ENCODE measurements around the gene ZNF514. TPM values are rescaled to one million over a fixed set of nuclear protein-coding genes. Genes with fewer than 3 reads are reported as not detected.
A peak's percentile ranks its signal among the peaks of the same experiment; 100 is the strongest.

ZNF514 gene
- total RNA-seq, 2 experiments from 2014 or later, result 4.7 to 6.3 TPM

GRCh38 chr2:95206096-95206495 is 46.4 kb upstream of the ZNF514 start:
- DNase-seq (no peak), ATAC-seq (ENCODE audit: poor library complexity) (no peak)
- Histone ChIP-seq H3K36me3 (ENCODE audit: insufficient read depth, low read length) (peaks cover 12% of the 10 kb centered on the region), H3K27ac (ENCODE audit: low read depth in 1 of 2, low read length in 2 of 2) (no peak overlapping the region), H3K27me3 (ENCODE audit: control insufficient read depth in 1 of 2, insufficient read depth in 2 of 2, low read length in 2 of 2) (no peaks in the 10 kb centered on the region), H3K9me3 (ENCODE audit: control insufficient read depth in 1 of 2, insufficient read depth in 1 of 2, low read length in 2 of 2) (peaks cover 0 to 8% of the 10 kb centered on the region in 2 experiments), H3K4me3 (ENCODE audit: low read length) (no peak overlapping the region), H3K4me1 (ENCODE audit: insufficient read depth, low read length) (peaks cover 17% of the 10 kb centered on the region)
- H3K4me1 Mint-ChIP-seq (ENCODE audit: low read depth), result peaks cover 29% of the 10 kb centered on the region
- CTCF ChIA-PET, result no interaction called here
- peaks cover 52% of the 10 kb centered on the region for H3K36me3 Mint-ChIP-seq (ENCODE audit: low read depth)
- intact Hi-C loops (cut with DNase I, micrococcal nuclease), result loop anchor here in 1 of 2 experiments (2.0 to 5.0 kb wide), 3 partner anchors 41 to 196 kb away; partner anchors contain the start of genes FAHD2A and ZNF2
- POLR2A ChIA-PET, result interaction anchor here (0.8 kb wide), 1 partner anchor 196 kb away, joined by 3 read pairs; no protein-coding TSS in a partner anchor
- no peak overlapping the region for H3K27ac Mint-ChIP-seq
- H3K4me3 Mint-ChIP-seq, result peak overlapping the region; percentile 95
- no peaks in the 10 kb centered on the region for H3K27me3 Mint-ChIP-seq
- TF ChIP-seq CTCF (IDR thresholded peaks at IDR 0.05), result no peak
- peaks cover 8% of the 10 kb centered on the region for H3K9me3 Mint-ChIP-seq

- Mint-ChIP-seq H3K27ac (no peak overlapping the region), H3K4me3 (peak overlapping the region; percentile 26)
- CTCF ChIA-PET, result no interaction called here
These were observed 44.7 kb upstream of the ZNF514 start for GRCh38 chr2:95204396-95204795.

GRCh38 chr2:95203911-95204310 is 44.3 kb upstream of the ZNF514 start:
- Mint-ChIP-seq H3K9me3 (peaks cover 3% of the 10 kb centered on the region), H3K36me3 (ENCODE audit: low read depth) (peaks cover 31% of the 10 kb centered on the region), H3K27ac (no peak overlapping the region), H3K4me1 (ENCODE audit: low read depth) (peaks cover 25% of the 10 kb centered on the region), H3K27me3 (no peaks in the 10 kb centered on the region), H3K4me3 (no peak overlapping the region)
- DNase-seq (no peak), ATAC-seq (ENCODE audit: poor library complexity) (no peak)
- ChIA-PET CTCF (interaction anchor here (0.7 kb wide), 1 partner anchor 218 kb away, joined by 3 read pairs; no protein-coding TSS in a partner anchor), POLR2A (no interaction called here)
- Histone ChIP-seq H3K27me3 (ENCODE audit: control insufficient read depth in 1 of 2, insufficient read depth in 2 of 2, low read length in 2 of 2) (no peaks in the 10 kb centered on the region), H3K27ac (ENCODE audit: low read depth in 1 of 2, low read length in 2 of 2) (no peak overlapping the region), H3K36me3 (ENCODE audit: insufficient read depth, low read length) (peaks cover under 1% of the 10 kb centered on the region), H3K4me3 (ENCODE audit: low read length) (no peak overlapping the region), H3K4me1 (ENCODE audit: insufficient read depth, low read length) (peaks cover 17% of the 10 kb centered on the region), H3K9me3 (ENCODE audit: control insufficient read depth in 1 of 2, insufficient read depth in 1 of 2, low read length in 2 of 2) (no peaks in the 10 kb centered on the region)
- intact Hi-C loops (cut with DNase I, micrococcal nuclease), result loop anchor here in 1 of 2 experiments (2.0 kb wide), 1 partner anchor 121 kb away; no protein-coding TSS in a partner anchor
- no peak for TF ChIP-seq CTCF (IDR thresholded peaks at IDR 0.05)

More at GRCh38 chr2:95204396-95204795, 44.7 kb upstream of the ZNF514 start:
- Mint-ChIP-seq H3K36me3 (ENCODE audit: low read depth) (peaks cover 36% of the 10 kb centered on the region), H3K4me1 (ENCODE audit: low read depth) (peaks cover 29% of the 10 kb centered on the region), H3K9me3 (peaks cover 3% of the 10 kb centered on the region), H3K27me3 (no peaks in the 10 kb centered on the region)
- Histone ChIP-seq H3K4me1 (ENCODE audit: insufficient read depth, low read length) (peaks cover 17% of the 10 kb centered on the region), H3K36me3 (ENCODE audit: insufficient read depth, low read length) (peaks cover 4% of the 10 kb centered on the region), H3K4me3 (ENCODE audit: low read length) (no peak overlapping the region), H3K9me3 (ENCODE audit: control insufficient read depth in 1 of 2, insufficient read depth in 1 of 2, low read length in 2 of 2) (no peaks in the 10 kb centered on the region), H3K27me3 (ENCODE audit: control insufficient read depth in 1 of 2, insufficient read depth in 2 of 2, low read length in 2 of 2) (no peaks in the 10 kb centered on the region), H3K27ac (ENCODE audit: low read depth in 1 of 2, low read length in 2 of 2) (no peak overlapping the region)
- no peak for TF ChIP-seq CTCF (IDR thresholded peaks at IDR 0.05)
- ATAC-seq (ENCODE audit: poor library complexity) (no peak), DNase-seq (no peak)
- intact Hi-C loops (cut with DNase I, micrococcal nuclease), result loop anchor here in 1 of 2 experiments (2.0 kb wide), 1 partner anchor 122 kb away; no protein-coding TSS in a partner anchor
- POLR2A ChIA-PET, result no interaction called here

All from CD4-positive, alpha-beta T cell (primary cell).